Endothelial cell of umbilical vein (primary cell): ENCODE measurements around the gene FAM163A.

Experiments
- CTCF ChIP-seq, 2 donors: IDR thresholded peaks; 1 replicate in 1 of 2; 2 replicates in 1 of 2; pipeline ENCODE4 v1.5.1; 2011; ENCODE audit warnings: low read length in 2 of 2, mild to moderate bottlenecking in 2 of 2, moderate library complexity in 2 of 2, control low read depth in 1 of 2, inconsistent platforms in 1 of 2, low read depth in 1 of 2; ENCODE audit not compliant: insufficient read depth in 1 of 2; ENCODE audit errors: extremely low read depth in 1 of 2
- EZH2 ChIP-seq: IDR thresholded peaks from 2 replicates; pipeline ENCODE4 v1.6.1; 2012; ENCODE audit warnings: borderline replicate concordance, low read depth, mild to moderate bottlenecking, moderate library complexity, low read length, inconsistent platforms; ENCODE audit not compliant: severe bottlenecking
- FOS ChIP-seq: IDR thresholded peaks from 2 replicates; pipeline ENCODE4 v1.6.1; 2011; ENCODE audit warnings: mild to moderate bottlenecking, low read length, moderate library complexity, borderline replicate concordance; ENCODE audit not compliant: insufficient read depth
- JUN ChIP-seq: IDR thresholded peaks from 2 replicates; pipeline ENCODE4 v1.6.1; 2011; ENCODE audit warnings: borderline replicate concordance, low read depth; ENCODE audit not compliant: insufficient read length, insufficient read depth
- MYC ChIP-seq: IDR thresholded peaks from one replicate; pipeline ENCODE4 v1.6.1; 2011; ENCODE audit warnings: mild to moderate bottlenecking, low read depth, low read length
- POLR2A ChIP-seq: IDR thresholded peaks from 2 replicates; pipeline ENCODE4 v1.6.1; 2012; ENCODE audit warnings: low read depth, mild to moderate bottlenecking, control low read depth, low read length
- POLR2AphosphoS5 ChIP-seq: IDR thresholded peaks from 2 replicates; pipeline ENCODE4 v1.6.1; 2012; ENCODE audit warnings: low read depth, mild to moderate bottlenecking, control low read depth, low read length, moderate library complexity; ENCODE audit not compliant: insufficient read depth

- TF ChIP-seq CTCF (IDR thresholded peaks at IDR 0.05; ENCODE audit: extremely low read depth in 1 of 2, insufficient read depth in 1 of 2, low read depth in 1 of 2, low read length in 2 of 2), result no peak
- no peak for TF ChIP-seq POLR2AphosphoS5
- no peak for TF ChIP-seq JUN
- TF ChIP-seq EZH2, result no peak
- TF ChIP-seq POLR2A, result no peak
- no peak for TF ChIP-seq FOS
- no peak for TF ChIP-seq MYC
Observed at GRCh38 chr1:179806333-179806732, 63.2 kb downstream of the FAM163A start.
